H1 (cell line): ENCODE data around the gene AFAP1L1.

Source experiments
- BCL11A ChIP-seq, 2 experiments: IDR thresholded peaks; one replicate each; pipeline ENCODE4 v1.6.1; 2011; ENCODE audit warnings: low read depth in 2 of 2, low read length in 2 of 2, mild to moderate bottlenecking in 2 of 2
- CREB1 ChIP-seq: IDR thresholded peaks from 2 replicates; pipeline ENCODE4 v1.6.1; 2012; ENCODE audit warnings: inconsistent platforms
- EP300 ChIP-seq, 2 experiments: IDR thresholded peaks; 1 replicate in 1 of 2; 2 replicates in 1 of 2; pipeline ENCODE4 v1.6.1; 2011 to 2012; ENCODE audit warnings: low read depth in 2 of 2, low read length in 2 of 2, mild to moderate bottlenecking in 2 of 2, borderline replicate concordance in 1 of 2, inconsistent platforms in 1 of 2, moderate library complexity in 1 of 2
- EZH2 ChIP-seq: fragments of 200-600 bp; sonication (generic); IDR thresholded peaks from 2 replicates; pipeline ENCODE4 v1.7.1; 2012; ENCODE audit warnings: low read depth, mild to moderate bottlenecking, moderate library complexity, low read length, inconsistent platforms; ENCODE audit not compliant: severe bottlenecking
- NANOG ChIP-seq: IDR thresholded peaks from 2 replicates; pipeline ENCODE4 v1.6.1; 2011; ENCODE audit warnings: low read length, low read depth, mild to moderate bottlenecking, inconsistent platforms; ENCODE audit not compliant: insufficient read depth, poor library complexity, severe bottlenecking
- POLR2A ChIP-seq, 2 experiments: IDR thresholded peaks; 1 replicate in 1 of 2; 2 replicates in 1 of 2; pipeline ENCODE4 v1.6.1; 2011; ENCODE audit warnings: low read depth in 2 of 2, low read length in 2 of 2, mild to moderate bottlenecking in 2 of 2; ENCODE audit errors: control extremely low read depth in 1 of 2
- SIX5 ChIP-seq: IDR thresholded peaks from 2 replicates; pipeline ENCODE4 v1.6.1; 2011; ENCODE audit warnings: mild to moderate bottlenecking, low read depth, low read length
- SRF ChIP-seq: IDR thresholded peaks from 2 replicates; pipeline ENCODE4 v1.6.1; 2011; ENCODE audit warnings: mild to moderate bottlenecking, low read depth, low read length, moderate library complexity
- TF ChIP-seq, protein P1 (sequence below), 3 experiments: IDR thresholded peaks; 1 replicate in 2 of 3; 2 replicates in 1 of 3; pipeline versions ENCODE4 v1.5.1 to v1.6.1; 2011; ENCODE audit warnings: low read length in 3 of 3, mild to moderate bottlenecking in 3 of 3, inconsistent platforms in 2 of 3, low read depth in 1 of 3, moderate library complexity in 1 of 3; ENCODE audit not compliant: insufficient read depth in 1 of 3; ENCODE audit errors: control extremely low read depth in 1 of 3

DNA sequence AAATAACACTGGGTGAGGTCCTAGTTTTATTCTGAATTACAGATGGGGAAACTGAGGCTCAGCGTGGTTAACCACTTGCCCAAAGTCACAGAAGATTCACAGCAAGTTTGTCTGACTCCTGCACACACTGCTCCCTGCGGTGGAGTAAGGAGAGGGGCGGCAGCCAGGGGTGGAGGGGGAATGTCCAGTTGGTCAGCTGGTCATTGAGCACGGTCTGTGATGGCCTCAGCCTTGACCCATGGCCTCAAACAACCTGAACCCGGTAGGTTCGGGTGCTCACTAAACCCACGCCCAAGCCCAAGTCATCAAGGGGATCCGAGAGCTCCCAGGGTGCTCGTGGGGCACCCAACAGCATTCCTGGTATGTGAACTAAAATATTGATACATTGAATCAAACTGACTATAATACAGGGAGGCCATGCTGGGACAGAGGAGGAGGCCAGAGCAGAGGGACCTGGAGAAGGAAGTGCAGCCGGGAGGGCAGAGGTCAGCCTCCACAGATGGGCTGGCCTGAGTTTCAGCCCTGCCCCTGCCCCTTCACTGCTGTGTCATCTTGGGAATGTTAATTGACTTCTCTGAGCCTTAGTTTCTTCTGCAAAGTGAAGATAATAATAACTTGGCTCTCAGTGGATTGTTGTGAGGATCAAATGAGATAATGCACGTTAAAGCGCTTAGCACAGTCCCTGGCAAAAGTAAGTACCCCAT is 111.0 kb downstream of the AFAP1L1 start:
- no peak for TF ChIP-seq CREB1
- TF ChIP-seq POLR2A (IDR thresholded peaks at IDR 0.05; ENCODE audit: control extremely low read depth in 1 of 2, low read depth in 2 of 2, low read length in 2 of 2) = no peak
- no peak for TF ChIP-seq EZH2
- TF ChIP-seq, protein P1, sequence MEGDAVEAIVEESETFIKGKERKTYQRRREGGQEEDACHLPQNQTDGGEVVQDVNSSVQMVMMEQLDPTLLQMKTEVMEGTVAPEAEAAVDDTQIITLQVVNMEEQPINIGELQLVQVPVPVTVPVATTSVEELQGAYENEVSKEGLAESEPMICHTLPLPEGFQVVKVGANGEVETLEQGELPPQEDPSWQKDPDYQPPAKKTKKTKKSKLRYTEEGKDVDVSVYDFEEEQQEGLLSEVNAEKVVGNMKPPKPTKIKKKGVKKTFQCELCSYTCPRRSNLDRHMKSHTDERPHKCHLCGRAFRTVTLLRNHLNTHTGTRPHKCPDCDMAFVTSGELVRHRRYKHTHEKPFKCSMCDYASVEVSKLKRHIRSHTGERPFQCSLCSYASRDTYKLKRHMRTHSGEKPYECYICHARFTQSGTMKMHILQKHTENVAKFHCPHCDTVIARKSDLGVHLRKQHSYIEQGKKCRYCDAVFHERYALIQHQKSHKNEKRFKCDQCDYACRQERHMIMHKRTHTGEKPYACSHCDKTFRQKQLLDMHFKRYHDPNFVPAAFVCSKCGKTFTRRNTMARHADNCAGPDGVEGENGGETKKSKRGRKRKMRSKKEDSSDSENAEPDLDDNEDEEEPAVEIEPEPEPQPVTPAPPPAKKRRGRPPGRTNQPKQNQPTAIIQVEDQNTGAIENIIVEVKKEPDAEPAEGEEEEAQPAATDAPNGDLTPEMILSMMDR (IDR thresholded peaks at IDR 0.05; ENCODE audit: control extremely low read depth in 1 of 3, insufficient read depth in 1 of 3, low read depth in 1 of 3, low read length in 3 of 3) = no peak
- no peak for TF ChIP-seq SIX5
- no peak for TF ChIP-seq EP300 (IDR thresholded peaks at IDR 0.05; ENCODE audit: borderline replicate concordance in 1 of 2, low read depth in 2 of 2, low read length in 2 of 2)
- TF ChIP-seq NANOG = no peak
- no peak for TF ChIP-seq BCL11A (IDR thresholded peaks at IDR 0.05; ENCODE audit: low read depth in 2 of 2, low read length in 2 of 2)
- TF ChIP-seq SRF = no peak
